ENCODE data around the gene DRC3. TPM values are rescaled to one million over a fixed set of nuclear protein-coding genes. Genes with fewer than 3 reads are reported as not detected.

Gene DRC3
- total RNA-seq, 6 experiments from 2014 or later = 0.25 to 0.98 (median 0.72) TPM

GRCh38 chr17:18021372-18021771 is 48.7 kb downstream of the DRC3 start:
- H3K4me3 ChIP-seq = no peak overlapping the region
- H3K4me1 ChIP-seq = peaks cover 0 to 27% (median 7%) of the 10 kb centered on the region in 4 donors
- intact Hi-C loops (cut with DNase I) = loop anchor here in 1 of 2 donors (10.0 kb wide), 1 partner anchor 357 kb away; no protein-coding TSS in a partner anchor
- TF ChIP-seq POLR2A (IDR thresholded peaks at IDR 0.05) = no peak
- no peak for TF ChIP-seq CTCF (IDR thresholded peaks at IDR 0.05)
- H3K27ac ChIP-seq = no peak overlapping the region
- no peaks in the 10 kb centered on the region for H3K27me3 ChIP-seq
- no peaks in the 10 kb centered on the region for H3K9me3 ChIP-seq
- H3K36me3 ChIP-seq = no peaks in the 10 kb centered on the region
- ATAC-seq (no peak), DNase-seq (no peak)
- 90% methylated on average over 2 of the region's 5 CpGs for WGBS (ENCODE audit: insufficient coverage, low coverage, low lambda C conversion rate, missing lambda C conversion rate)

GRCh38 chr17:18025241-18025944 is 52.7 kb downstream of the DRC3 start:
- intact Hi-C loops (cut with DNase I) = loop anchor here in 1 of 2 donors (10.0 kb wide), 1 partner anchor 361 kb away; no protein-coding TSS in a partner anchor
- ATAC-seq = no peak
- WGBS (ENCODE audit: insufficient coverage, low coverage, low lambda C conversion rate, missing lambda C conversion rate) = 71% methylated on average over 5 of the region's 5 CpGs
- no peak for TF ChIP-seq POLR2A (IDR thresholded peaks at IDR 0.05)
- no peak for TF ChIP-seq CTCF (IDR thresholded peaks at IDR 0.05)
- H3K4me3 ChIP-seq = no peak overlapping the region
- no peak overlapping the region for H3K27ac ChIP-seq
- no peaks in the 10 kb centered on the region for H3K9me3 ChIP-seq
- H3K27me3 ChIP-seq = no peaks in the 10 kb centered on the region
- H3K36me3 ChIP-seq = no peaks in the 10 kb centered on the region
- DNase-seq = no peak
- peaks cover 0 to 17% (median 3%) of the 10 kb centered on the region in 4 donors for H3K4me1 ChIP-seq

GRCh38 chr17:18025945-18026776 is 53.5 kb downstream of the DRC3 start:
- no peak for TF ChIP-seq POLR2A (IDR thresholded peaks at IDR 0.05)
- no peak for TF ChIP-seq CTCF (IDR thresholded peaks at IDR 0.05)
- Histone ChIP-seq H3K9me3 (no peaks in the 10 kb centered on the region), H3K27ac (no peak overlapping the region), H3K4me3 (no peak overlapping the region), H3K27me3 (no peaks in the 10 kb centered on the region), H3K4me1 (peaks cover 0 to 17% (median 3%) of the 10 kb centered on the region in 4 donors), H3K36me3 (no peaks in the 10 kb centered on the region)
- 35% methylated on average over 4 of the region's 11 CpGs for WGBS (ENCODE audit: insufficient coverage, low coverage, low lambda C conversion rate, missing lambda C conversion rate)
- DNase-seq (peak in 2 of 3 donors; percentile 55 to 66), ATAC-seq (peak; percentile 45 to 76 (median 60))
- intact Hi-C loops (cut with DNase I) = loop anchor here in 1 of 2 donors (10.0 kb wide), 1 partner anchor 361 kb away; no protein-coding TSS in a partner anchor

- peak; percentile 63 to 85 (median 80) for DNase-seq
- Histone ChIP-seq H3K27me3 (no peaks in the 10 kb centered on the region), H3K4me3 (no peak overlapping the region), H3K9me3 (no peaks in the 10 kb centered on the region), H3K4me1 (peaks cover 0 to 17% (median 3%) of the 10 kb centered on the region in 4 donors), H3K27ac (no peak overlapping the region), H3K36me3 (no peaks in the 10 kb centered on the region)
- intact Hi-C loops (cut with DNase I) = loop anchor here in 1 of 2 donors (10.0 kb wide), 1 partner anchor 362 kb away; no protein-coding TSS in a partner anchor
- no peak for TF ChIP-seq CTCF (IDR thresholded peaks at IDR 0.05)
- TF ChIP-seq POLR2A (IDR thresholded peaks at IDR 0.05) = no peak
- 37% methylated on average over 2 of the region's 6 CpGs for WGBS (ENCODE audit: insufficient coverage, low coverage, low lambda C conversion rate, missing lambda C conversion rate)
- ATAC-seq = peak; percentile 86 to 93 (median 90)
Measured at GRCh38 chr17:18027280-18027679, 54.6 kb downstream of the DRC3 start.
